ENCODE results near the gene DLX2.

DLX2 gene

GRCh38 chr2:172072706-172073105 lies 30.0 kb downstream of the DLX2 start:
- TF ChIP-seq PATZ1 (CRISPR knock-in tag; IDR thresholded peaks at IDR 0.05; ENCODE audit: borderline replicate concordance) (no peak), POU6F1 (CRISPR knock-in tag; IDR thresholded peaks at IDR 0.05; ENCODE audit: borderline replicate concordance, low read depth) (no peak), GLIS3 (CRISPR knock-in tag; IDR thresholded peaks at IDR 0.05) (no peak), ISL1 (CRISPR knock-in tag; IDR thresholded peaks at IDR 0.05) (no peak), SNAI2 (CRISPR knock-in tag; IDR thresholded peaks at IDR 0.05) (no peak), ZFP30 (CRISPR knock-in tag; IDR thresholded peaks at IDR 0.05) (no peak), ZNF70 (CRISPR knock-in tag; IDR thresholded peaks at IDR 0.05) (no peak)
- TF ChIP-seq, protein P1, sequence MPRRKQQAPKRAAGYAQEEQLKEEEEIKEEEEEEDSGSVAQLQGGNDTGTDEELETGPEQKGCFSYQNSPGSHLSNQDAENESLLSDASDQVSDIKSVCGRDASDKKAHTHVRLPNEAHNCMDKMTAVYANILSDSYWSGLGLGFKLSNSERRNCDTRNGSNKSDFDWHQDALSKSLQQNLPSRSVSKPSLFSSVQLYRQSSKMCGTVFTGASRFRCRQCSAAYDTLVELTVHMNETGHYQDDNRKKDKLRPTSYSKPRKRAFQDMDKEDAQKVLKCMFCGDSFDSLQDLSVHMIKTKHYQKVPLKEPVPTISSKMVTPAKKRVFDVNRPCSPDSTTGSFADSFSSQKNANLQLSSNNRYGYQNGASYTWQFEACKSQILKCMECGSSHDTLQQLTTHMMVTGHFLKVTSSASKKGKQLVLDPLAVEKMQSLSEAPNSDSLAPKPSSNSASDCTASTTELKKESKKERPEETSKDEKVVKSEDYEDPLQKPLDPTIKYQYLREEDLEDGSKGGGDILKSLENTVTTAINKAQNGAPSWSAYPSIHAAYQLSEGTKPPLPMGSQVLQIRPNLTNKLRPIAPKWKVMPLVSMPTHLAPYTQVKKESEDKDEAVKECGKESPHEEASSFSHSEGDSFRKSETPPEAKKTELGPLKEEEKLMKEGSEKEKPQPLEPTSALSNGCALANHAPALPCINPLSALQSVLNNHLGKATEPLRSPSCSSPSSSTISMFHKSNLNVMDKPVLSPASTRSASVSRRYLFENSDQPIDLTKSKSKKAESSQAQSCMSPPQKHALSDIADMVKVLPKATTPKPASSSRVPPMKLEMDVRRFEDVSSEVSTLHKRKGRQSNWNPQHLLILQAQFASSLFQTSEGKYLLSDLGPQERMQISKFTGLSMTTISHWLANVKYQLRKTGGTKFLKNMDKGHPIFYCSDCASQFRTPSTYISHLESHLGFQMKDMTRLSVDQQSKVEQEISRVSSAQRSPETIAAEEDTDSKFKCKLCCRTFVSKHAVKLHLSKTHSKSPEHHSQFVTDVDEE (CRISPR knock-in tag; IDR thresholded peaks at IDR 0.05), result no peak
- ATAC-seq, result no peak

GRCh38 chr2:172072303-172072702 lies 30.4 kb downstream of the DLX2 start:
- TF ChIP-seq ZNF8 (CRISPR knock-in tag; IDR thresholded peaks at IDR 0.05) (no peak), ZFP30 (CRISPR knock-in tag; IDR thresholded peaks at IDR 0.05) (no peak), TOX (CRISPR knock-in tag; IDR thresholded peaks at IDR 0.05; ENCODE audit: borderline replicate concordance) (no peak), BACH2 (CRISPR knock-in tag; IDR thresholded peaks at IDR 0.05; ENCODE audit: borderline replicate concordance) (no peak), PPARA (CRISPR knock-in tag; IDR thresholded peaks at IDR 0.05; ENCODE audit: borderline replicate concordance) (no peak), ZNF70 (CRISPR knock-in tag; IDR thresholded peaks at IDR 0.05) (no peak), CSDC2 (CRISPR knock-in tag; IDR thresholded peaks at IDR 0.05) (no peak), OSR1 (CRISPR knock-in tag; IDR thresholded peaks at IDR 0.05) (no peak), PATZ1 (CRISPR knock-in tag; IDR thresholded peaks at IDR 0.05; ENCODE audit: borderline replicate concordance) (no peak), ZFP3 (CRISPR knock-in tag; IDR thresholded peaks at IDR 0.05) (no peak), ARNTL (CRISPR knock-in tag; IDR thresholded peaks at IDR 0.05; ENCODE audit: borderline replicate concordance, low read depth) (no peak), CREB5 (CRISPR knock-in tag; IDR thresholded peaks at IDR 0.05; ENCODE audit: low read depth) (no peak)
- TF ChIP-seq, protein P1 (CRISPR knock-in tag; IDR thresholded peaks at IDR 0.05), result no peak
- ATAC-seq, result no peak

GRCh38 chr2:172070936-172071335 lies 31.8 kb downstream of the DLX2 start:
- no peak for ATAC-seq
- no peak for TF ChIP-seq ZNF8 (CRISPR knock-in tag; IDR thresholded peaks at IDR 0.05)
- TF ChIP-seq ZFP3 (CRISPR knock-in tag; IDR thresholded peaks at IDR 0.05), result no peak
- TF ChIP-seq TCF4 (CRISPR knock-in tag; IDR thresholded peaks at IDR 0.05; ENCODE audit: borderline replicate concordance), result no peak
- TF ChIP-seq, protein P1 (CRISPR knock-in tag; IDR thresholded peaks at IDR 0.05), result no peak
- no peak for TF ChIP-seq BACH2 (CRISPR knock-in tag; IDR thresholded peaks at IDR 0.05; ENCODE audit: borderline replicate concordance)
- no peak for TF ChIP-seq POU6F1 (CRISPR knock-in tag; IDR thresholded peaks at IDR 0.05; ENCODE audit: borderline replicate concordance, low read depth)
- no peak for TF ChIP-seq TOX (CRISPR knock-in tag; IDR thresholded peaks at IDR 0.05; ENCODE audit: borderline replicate concordance)
